Neuronal stem cell (in vitro differentiated cells): ENCODE measurements around the gene TMTC2.
A peak's percentile ranks its signal among the peaks of the same experiment; 100 is the strongest.

Experiments
- DNase-seq: peaks from one replicate; pipeline ENCODE4 v3.0.0-alpha.2; 2013; ENCODE audit warnings: low spot score
- H2AFZ ChIP-seq: one replicate; pipeline ENCODE4 v1.6.1; 2013; ENCODE audit warnings: mild to moderate bottlenecking, low read length, inconsistent platforms
- H2AK5ac ChIP-seq: 2 replicates; pipeline ENCODE4 v1.6.1; 2013; ENCODE audit warnings: low read depth, mild to moderate bottlenecking, inconsistent platforms, low read length, moderate library complexity, mixed read lengths
- H2BK120ac ChIP-seq: 2 replicates; pipeline ENCODE4 v1.6.1; 2013; ENCODE audit warnings: low read depth, mild to moderate bottlenecking, inconsistent platforms, low read length, moderate library complexity, mixed read lengths
- H2BK12ac ChIP-seq: one replicate; pipeline ENCODE4 v1.6.1; 2013; ENCODE audit warnings: low read length, inconsistent platforms
- H2BK15ac ChIP-seq: 2 replicates; pipeline ENCODE4 v1.6.1; 2013; ENCODE audit warnings: mild to moderate bottlenecking, low read length, inconsistent platforms, mixed read lengths
- H2BK5ac ChIP-seq: one replicate; pipeline ENCODE4 v1.6.1; 2013; ENCODE audit warnings: inconsistent platforms, mild to moderate bottlenecking, low read length, moderate library complexity
- H3K14ac ChIP-seq: one replicate; pipeline ENCODE4 v1.6.1; 2013; ENCODE audit warnings: low read length, inconsistent platforms
- H3K18ac ChIP-seq: 2 replicates; pipeline ENCODE4 v1.6.1; 2013; ENCODE audit warnings: low read length, inconsistent platforms
- H3K23ac ChIP-seq: 2 replicates; pipeline ENCODE4 v1.6.1; 2013; ENCODE audit warnings: low read depth, mild to moderate bottlenecking, mixed read lengths, low read length, inconsistent platforms; ENCODE audit not compliant: poor library complexity
- H3K27ac ChIP-seq: replicated peaks from 3 replicates; pipeline ENCODE4 v1.5.1; 2013; ENCODE audit warnings: low read length, inconsistent platforms
- H3K27me3 ChIP-seq, 3 experiments: 2 replicates each; pipeline ENCODE4 v1.6.1; 2013; ENCODE audit warnings: low read length in 3 of 3, mild to moderate bottlenecking in 2 of 3, inconsistent platforms in 1 of 3, low read depth in 1 of 3, mixed read lengths in 1 of 3, moderate library complexity in 1 of 3; ENCODE audit not compliant: control insufficient read depth in 3 of 3, insufficient read depth in 3 of 3
- H3K36me3 ChIP-seq, 2 donors: replicated peaks in 1 of 2; 2 replicates each; pipeline ENCODE4 v1.6.1; 2013; ENCODE audit warnings: low read length in 2 of 2; ENCODE audit not compliant: control insufficient read depth in 2 of 2, insufficient read depth in 2 of 2
- H3K4ac ChIP-seq: 2 replicates; pipeline ENCODE4 v1.6.1; 2013; ENCODE audit warnings: inconsistent platforms, mild to moderate bottlenecking, low read length, moderate library complexity
- H3K4me1 ChIP-seq, 2 donors: 1 replicate in 1 of 2; 2 replicates in 1 of 2; pipeline ENCODE4 v1.6.1; 2013; ENCODE audit warnings: low read length in 2 of 2, low read depth in 1 of 2; ENCODE audit not compliant: control insufficient read depth in 2 of 2, insufficient read depth in 1 of 2
- H3K4me2 ChIP-seq: one replicate; pipeline ENCODE4 v1.6.1; 2013; ENCODE audit warnings: mild to moderate bottlenecking, low read length, inconsistent platforms; ENCODE audit not compliant: insufficient read depth, poor library complexity, severe bottlenecking
- H3K4me3 ChIP-seq, 2 donors: 2 replicates each; pipeline ENCODE4 v1.5.1; 2013; ENCODE audit warnings: low read length in 2 of 2, mild to moderate bottlenecking in 2 of 2, inconsistent platforms in 1 of 2, moderate library complexity in 1 of 2
- H3K79me1 ChIP-seq: one replicate; pipeline ENCODE4 v1.6.1; 2013; ENCODE audit warnings: low read depth, mild to moderate bottlenecking, inconsistent platforms, low read length, moderate library complexity
- H3K9ac ChIP-seq: one replicate; pipeline ENCODE4 v1.6.1; 2013; ENCODE audit warnings: mild to moderate bottlenecking, low read depth, low read length, inconsistent platforms; ENCODE audit not compliant: poor library complexity
- H3K9me3 ChIP-seq, 2 donors: replicated peaks in 1 of 2; 2 replicates each; pipeline versions ENCODE3 to v1.6.1; 2013; ENCODE audit warnings: low read length in 2 of 2, mild to moderate bottlenecking in 2 of 2, inconsistent platforms in 1 of 2, low read depth in 1 of 2, mixed read lengths in 1 of 2, moderate library complexity in 1 of 2; ENCODE audit not compliant: control insufficient read depth in 2 of 2, insufficient read depth in 1 of 2
- H4K8ac ChIP-seq: one replicate; pipeline ENCODE4 v1.6.1; 2013; ENCODE audit warnings: low read depth, mild to moderate bottlenecking, inconsistent platforms, low read length, moderate library complexity
- H4K91ac ChIP-seq: one replicate; pipeline ENCODE4 v1.6.1; 2013; ENCODE audit warnings: low read length, low read depth, mild to moderate bottlenecking, inconsistent platforms; ENCODE audit not compliant: poor library complexity
- WGBS, 2 donors: extraction: QIAGEN DNeasy Blood & Tissue Kit; methylation state at CpG; one replicate each; pipeline ENCODE4 v1.1.7; 2013; ENCODE audit warnings: missing lambda C conversion rate in 2 of 2, mixed read lengths in 1 of 2; ENCODE audit not compliant: insufficient read length in 2 of 2, insufficient replicate concordance in 1 of 2; ENCODE audit errors: extremely low coverage in 2 of 2; 5-methylcytosine and 5-hydroxymethylcytosine counted together

Gene TMTC2

GRCh38 chr12:82652071-82652470, 34.6 kb upstream of the TMTC2 start:
- Histone ChIP-seq H3K4me2 (no peak overlapping the region), H3K4me1 (peaks cover 0 to 3% of the 10 kb centered on the region in 2 donors), H2BK5ac (no peak overlapping the region), H3K4ac (no peak overlapping the region), H3K36me3 (no peaks in the 10 kb centered on the region), H2BK120ac (no peak overlapping the region), H4K91ac (no peak overlapping the region), H3K4me3 (no peak overlapping the region), H2BK12ac (no peak overlapping the region), H3K9ac (no peak overlapping the region), H4K8ac (no peak overlapping the region), H3K27ac (no peak overlapping the region), H2AK5ac (no peak overlapping the region), H2AFZ (no peak overlapping the region), H3K79me1 (no peaks in the 10 kb centered on the region), H3K27me3 (no peaks in the 10 kb centered on the region), H3K9me3 (peaks cover 0 to 3% of the 10 kb centered on the region in 2 donors), H3K18ac (no peak overlapping the region), H2BK15ac (no peak overlapping the region), H3K14ac (no peak overlapping the region), H3K23ac (no peak overlapping the region)
- WGBS, 2 donors = no CpG with 5 or more reads among the region's 1 CpG
- no peak for DNase-seq

GRCh38 chr12:82655751-82656150, 31.0 kb upstream of the TMTC2 start:
- Histone ChIP-seq H3K4me3 (no peak overlapping the region), H3K9me3 (peaks cover 3% of the 10 kb centered on the region in 2 donors), H2BK120ac (no peak overlapping the region), H3K14ac (no peak overlapping the region), H2AK5ac (no peak overlapping the region), H3K27me3 (no peaks in the 10 kb centered on the region), H3K27ac (no peak overlapping the region), H3K18ac (no peak overlapping the region), H3K79me1 (no peaks in the 10 kb centered on the region), H3K4me2 (no peak overlapping the region), H4K8ac (no peak overlapping the region), H2BK5ac (no peak overlapping the region), H3K4me1 (peaks cover 0 to under 1% of the 10 kb centered on the region in 2 donors), H3K4ac (no peak overlapping the region), H3K9ac (no peak overlapping the region), H3K36me3 (no peaks in the 10 kb centered on the region), H2BK12ac (no peak overlapping the region), H2AFZ (no peak overlapping the region), H2BK15ac (no peak overlapping the region), H3K23ac (no peak overlapping the region), H4K91ac (no peak overlapping the region)
- DNase-seq = no peak
- WGBS, 2 donors = no CpG with 5 or more reads among the region's 4 CpGs

GRCh38 chr12:82659343-82660207, 27.1 kb upstream of the TMTC2 start:
- DNase-seq = no peak
- Histone ChIP-seq H2AFZ (peak overlapping the region; percentile 1), H2BK120ac (no peak overlapping the region), H3K79me1 (no peaks in the 10 kb centered on the region), H2BK12ac (no peak overlapping the region), H3K27me3 (no peaks in the 10 kb centered on the region), H3K14ac (no peak overlapping the region), H3K9me3 (peaks cover 3% of the 10 kb centered on the region in 2 donors), H2BK5ac (no peak overlapping the region), H3K36me3 (no peaks in the 10 kb centered on the region), H2AK5ac (no peak overlapping the region), H4K91ac (no peak overlapping the region), H3K4ac (no peak overlapping the region), H3K4me3 (no peak overlapping the region), H3K9ac (no peak overlapping the region), H4K8ac (no peak overlapping the region), H3K27ac (no peak overlapping the region), H3K23ac (no peak overlapping the region), H2BK15ac (no peak overlapping the region), H3K4me2 (no peak overlapping the region), H3K4me1 (peaks cover 0 to 2% of the 10 kb centered on the region in 2 donors), H3K18ac (no peak overlapping the region)
- WGBS, 2 donors = no CpG with 5 or more reads among the region's 28 CpGs

GRCh38 chr12:82660541-82661325, 26.0 kb upstream of the TMTC2 start:
- peaks cover 2 to 4% of the 10 kb centered on the region in 2 donors for H3K4me1 ChIP-seq
- H2AFZ ChIP-seq = no peak overlapping the region
- no peak overlapping the region for H3K9ac ChIP-seq
- H2BK120ac ChIP-seq = no peak overlapping the region
- H3K14ac ChIP-seq = no peak overlapping the region
- peaks cover 2 to 3% of the 10 kb centered on the region in 2 donors for H3K9me3 ChIP-seq
- H2BK15ac ChIP-seq = no peak overlapping the region
- no peak overlapping the region for H2BK12ac ChIP-seq
- no peak overlapping the region for H3K4me2 ChIP-seq
- H3K36me3 ChIP-seq = no peaks in the 10 kb centered on the region
- no peaks in the 10 kb centered on the region for H3K79me1 ChIP-seq
- no peak overlapping the region for H3K27ac ChIP-seq
- no peak overlapping the region for H3K4me3 ChIP-seq
- no peak overlapping the region for H3K4ac ChIP-seq
- no peak overlapping the region for H4K91ac ChIP-seq
- no peak overlapping the region for H2BK5ac ChIP-seq
- no peak for DNase-seq
- no peak overlapping the region for H3K18ac ChIP-seq
- no peak overlapping the region for H2AK5ac ChIP-seq
- WGBS, 2 donors = no CpG with 5 or more reads among the region's 3 CpGs
- no peaks in the 10 kb centered on the region for H3K27me3 ChIP-seq
- no peak overlapping the region for H4K8ac ChIP-seq
- no peak overlapping the region for H3K23ac ChIP-seq
